ENCODE results near the gene UBE4B.

- TF ChIP-seq ATF3 (IDR thresholded peaks at IDR 0.05; ENCODE audit: borderline replicate concordance, extremely low read depth, low read depth, low read length): no peak
- no peak for TF ChIP-seq RFX5 (IDR thresholded peaks at IDR 0.05; ENCODE audit: low read depth, low read length)
- TF ChIP-seq FOXK2 (IDR thresholded peaks at IDR 0.05): no peak
- TF ChIP-seq CTCF (IDR thresholded peaks at IDR 0.05 in 2 of 3, conservative IDR thresholded peaks at IDR 0.05 in 1 of 3; ENCODE audit: control insufficient read depth in 2 of 3, extremely low read depth in 1 of 3, insufficient read depth in 1 of 3, low read depth in 3 of 3, low read length in 3 of 3): no peak
- TF ChIP-seq JUND (IDR thresholded peaks at IDR 0.05; ENCODE audit: low read depth, low read length): no peak
- no peak for TF ChIP-seq TCF7 (IDR thresholded peaks at IDR 0.05; ENCODE audit: borderline replicate concordance)
- TF ChIP-seq, protein P1, sequence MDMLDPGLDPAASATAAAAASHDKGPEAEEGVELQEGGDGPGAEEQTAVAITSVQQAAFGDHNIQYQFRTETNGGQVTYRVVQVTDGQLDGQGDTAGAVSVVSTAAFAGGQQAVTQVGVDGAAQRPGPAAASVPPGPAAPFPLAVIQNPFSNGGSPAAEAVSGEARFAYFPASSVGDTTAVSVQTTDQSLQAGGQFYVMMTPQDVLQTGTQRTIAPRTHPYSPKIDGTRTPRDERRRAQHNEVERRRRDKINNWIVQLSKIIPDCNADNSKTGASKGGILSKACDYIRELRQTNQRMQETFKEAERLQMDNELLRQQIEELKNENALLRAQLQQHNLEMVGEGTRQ (IDR thresholded peaks at IDR 0.05; ENCODE audit: borderline replicate concordance, low read depth, low read length): no peak
Measured at GRCh38 chr1:10171995-10172669, 139.4 kb downstream of the UBE4B start.
